Measurements from ENCODE around the gene MRPS21.

MRPS21 gene

GRCh38 chr1:150273311-150273710 is 20.4 kb upstream of the MRPS21 start:
- DNase-seq (ENCODE audit: low read depth) = no peak
- H3K4me3 ChIP-seq (ENCODE audit: low read depth, low read length) = no peak overlapping the region
- TF ChIP-seq, protein P1, sequence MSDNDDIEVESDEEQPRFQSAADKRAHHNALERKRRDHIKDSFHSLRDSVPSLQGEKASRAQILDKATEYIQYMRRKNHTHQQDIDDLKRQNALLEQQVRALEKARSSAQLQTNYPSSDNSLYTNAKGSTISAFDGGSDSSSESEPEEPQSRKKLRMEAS (IDR thresholded peaks at IDR 0.05; ENCODE audit: low read depth, low read length) = no peak
- TF ChIP-seq POLR2A (IDR thresholded peaks at IDR 0.05; ENCODE audit: extremely low read depth, insufficient read length) (no peak), CTCF (IDR thresholded peaks at IDR 0.05; ENCODE audit: low read depth, low read length) (no peak), MYC (IDR thresholded peaks at IDR 0.05; ENCODE audit: low read depth, low read length) (no peak)

DNA sequence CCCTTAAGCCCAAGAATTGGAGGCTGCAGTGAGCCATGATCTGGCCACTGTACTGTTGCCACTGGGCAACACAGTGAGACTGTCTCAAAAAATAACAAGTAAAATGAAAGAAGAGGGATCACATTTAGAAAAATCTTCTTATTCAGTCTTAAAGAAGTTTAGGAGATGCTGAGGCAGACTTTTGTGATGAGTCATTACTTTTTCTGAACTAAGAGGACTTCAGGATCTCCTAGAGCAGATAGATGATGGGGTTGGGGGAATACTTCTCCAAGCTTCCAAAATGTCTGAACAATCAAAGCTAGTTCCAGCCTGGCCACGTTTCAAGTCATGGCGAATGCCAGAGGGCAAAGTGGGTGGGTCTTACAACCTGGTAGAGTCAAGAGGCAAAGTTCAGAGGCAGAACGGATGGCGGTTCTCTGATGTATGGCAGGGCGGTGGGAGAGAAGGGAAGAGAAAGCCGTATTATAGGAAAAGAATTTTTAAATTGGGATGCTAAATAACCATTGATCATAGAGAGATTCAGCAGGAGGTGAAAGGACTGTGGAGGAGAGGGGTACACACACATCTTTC is 13.4 kb upstream of the MRPS21 start:
- H3K4me3 ChIP-seq (ENCODE audit: low read depth, low read length) = no peak overlapping the region
- TF ChIP-seq, protein P1 (IDR thresholded peaks at IDR 0.05; ENCODE audit: low read depth, low read length) = no peak
- no peak for TF ChIP-seq POLR2A (IDR thresholded peaks at IDR 0.05; ENCODE audit: extremely low read depth, insufficient read length)
- no peak for TF ChIP-seq CTCF (IDR thresholded peaks at IDR 0.05; ENCODE audit: low read depth, low read length)
- no peak for TF ChIP-seq MYC (IDR thresholded peaks at IDR 0.05; ENCODE audit: low read depth, low read length)
- DNase-seq (ENCODE audit: low read depth) = no peak

- no peak for TF ChIP-seq POLR2A (IDR thresholded peaks at IDR 0.05; ENCODE audit: extremely low read depth, insufficient read length)
- peak; percentile 76 for TF ChIP-seq CTCF (IDR thresholded peaks at IDR 0.05; ENCODE audit: low read depth, low read length)
- peak overlapping the region; percentile 54 for H3K4me3 ChIP-seq (ENCODE audit: low read depth, low read length)
- peak; percentile 77 for DNase-seq (ENCODE audit: low read depth)
These were observed 12.4 kb upstream of the MRPS21 start for GRCh38 chr1:150281221-150281757.

DNA sequence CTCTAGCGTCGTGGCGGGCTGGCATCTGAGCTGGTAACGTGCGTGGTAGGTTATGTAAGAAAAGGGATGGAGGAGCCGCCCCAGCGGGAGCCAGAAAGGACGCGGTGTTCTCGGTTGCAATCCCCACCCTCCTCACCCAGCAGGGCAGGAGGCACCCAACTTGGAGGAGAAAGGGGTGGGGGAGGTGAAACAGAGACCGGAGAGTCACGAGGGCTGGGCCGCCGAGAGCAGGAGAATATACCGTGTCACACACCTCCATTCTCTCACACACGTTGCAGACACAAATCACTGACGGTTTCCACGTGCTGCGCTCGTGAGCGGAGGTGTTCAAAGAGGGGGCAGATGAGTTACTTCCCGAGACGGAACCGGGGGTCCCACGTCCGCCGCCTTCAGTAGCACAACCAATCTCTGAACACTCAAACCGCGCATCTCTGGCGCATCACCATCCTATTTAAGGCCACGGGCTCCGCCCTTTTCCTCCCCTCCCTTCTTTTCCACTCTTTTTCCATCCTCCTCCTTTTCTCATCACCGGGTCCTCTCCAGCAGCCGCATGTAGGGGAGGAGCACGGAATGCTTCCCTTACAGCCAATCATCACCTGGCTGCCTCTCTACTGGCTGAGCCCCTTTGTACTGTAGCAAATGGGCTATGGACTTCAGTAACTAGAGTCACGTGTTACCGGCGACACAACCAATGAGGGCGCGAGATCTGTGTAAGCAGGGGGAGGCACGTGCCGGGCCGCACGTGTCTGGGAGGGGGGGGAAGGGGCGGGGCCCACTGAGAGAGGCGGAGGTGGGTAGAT is 11.7 kb upstream of the MRPS21 start, which contains the start of gene CIART:
TSS of gene CIART (plus strand) at position 797 of the 800 bp plus-strand sequence. CDS start 714 bp downstream, outside the sequence.
- H3K4me3 ChIP-seq (ENCODE audit: low read depth, low read length) = peak within 1 kb of the TSS; percentile 54
- TF ChIP-seq POLR2A (IDR thresholded peaks at IDR 0.05; ENCODE audit: extremely low read depth, insufficient read length) (no peak), MYC (IDR thresholded peaks at IDR 0.05; ENCODE audit: low read depth, low read length) (no peak), CTCF (IDR thresholded peaks at IDR 0.05; ENCODE audit: low read depth, low read length) (no peak)
- TF ChIP-seq, protein P1 (IDR thresholded peaks at IDR 0.05; ENCODE audit: low read depth, low read length) = no peak

GRCh38 chr1:150282558-150282958 is 11.1 kb upstream of the MRPS21 start:
- H3K4me3 ChIP-seq (ENCODE audit: low read depth, low read length) = no peak overlapping the region
- TF ChIP-seq POLR2A (IDR thresholded peaks at IDR 0.05; ENCODE audit: extremely low read depth, insufficient read length) (no peak), CTCF (IDR thresholded peaks at IDR 0.05; ENCODE audit: low read depth, low read length) (no peak), MYC (IDR thresholded peaks at IDR 0.05; ENCODE audit: low read depth, low read length) (no peak)
- TF ChIP-seq, protein P1 (IDR thresholded peaks at IDR 0.05; ENCODE audit: low read depth, low read length) = no peak
- DNase-seq (ENCODE audit: low read depth) = no peak

More for the DNA sequence above, 11.7 kb upstream of the MRPS21 start, which contains the start of gene CIART:
- peak; percentile 58 for DNase-seq (ENCODE audit: low read depth)

Measured in NB4 (cell line).